Sigmoid colon (tissue), 4 donors: ENCODE results near the gene NAP1L4.

Source experiments
- CTCF ChIP-seq, 4 experiments: fragments of 450-650 bp in 3 of 4; fragments of 200-600 bp in 1 of 4; IDR thresholded peaks; one replicate each; pipeline ENCODE4 v1.5.1; 2016 to 2019; ENCODE audit warnings: antibody characterized with exemption in 4 of 4, mild to moderate bottlenecking in 3 of 4, moderate library complexity in 2 of 4
- EP300 ChIP-seq, 4 donors: sonication (generic); formaldehyde crosslinking; IDR thresholded peaks; one replicate each; pipeline ENCODE4 v1.6.1; 2017; ENCODE audit warnings: antibody characterized with exemption in 4 of 4
- POLR2A ChIP-seq, 2 donors: fragments of 450-650 bp; IDR thresholded peaks; one replicate each; pipeline ENCODE4 v1.6.1; 2016; ENCODE audit warnings: antibody characterized with exemption in 2 of 2, mild to moderate bottlenecking in 2 of 2, moderate library complexity in 2 of 2

- TF ChIP-seq CTCF (IDR thresholded peaks at IDR 0.05) (no peak), EP300 (IDR thresholded peaks at IDR 0.05) (no peak), POLR2A (IDR thresholded peaks at IDR 0.05) (no peak)
Measured at GRCh38 chr11:3000032-3000961, 8.2 kb upstream of the NAP1L4 start.
